ENCODE results near the gene SF3B4. TPM values are rescaled to one million over a fixed set of nuclear protein-coding genes. Genes with fewer than 3 reads are reported as not detected.

SF3B4 gene
- total and polyA plus RNA-seq, 2 of the 4 experiments (the other 2 are of a cell fraction), result 6.6 to 64.4 TPM

DNA sequence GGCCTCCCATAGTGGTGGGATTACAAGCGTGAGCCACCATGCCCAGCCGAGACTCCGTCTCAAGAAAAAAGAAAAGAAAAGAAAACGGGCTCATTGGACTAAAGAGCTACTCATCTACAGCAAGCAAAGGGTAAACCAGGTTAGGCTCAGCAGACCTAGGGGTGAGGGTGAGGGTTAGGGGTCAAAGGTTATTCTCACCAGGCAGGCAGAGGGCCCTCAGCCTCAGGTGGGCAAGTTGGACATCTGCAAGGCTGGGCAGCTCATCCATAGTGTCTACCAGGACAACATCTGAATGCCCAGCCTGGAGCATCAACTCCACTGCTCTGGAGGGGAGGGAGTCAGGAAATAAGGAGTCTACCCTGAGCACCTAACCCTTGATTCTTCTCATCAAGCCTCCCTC is 5.6 kb upstream of the SF3B4 start:
- ChIA-PET POLR2A (ENCODE audit: unreplicated experiment) (no interaction called here), CTCF (no interaction called here)
- DNase-seq, result no peak
- dilution Hi-C loops (cut with HindIII; ENCODE audit: low sequenced_read_pairs, unreplicated experiment) (no loop called here), intact Hi-C loops (cut with micrococcal nuclease) (no loop called here), in situ Hi-C loops (cut with MboI; ENCODE audit: low sequenced_read_pairs) (no loop called here)
- no peak for ATAC-seq (ENCODE audit: low read depth)
- Histone ChIP-seq H4K91ac (ENCODE audit: insufficient read depth, low read depth, low read length) (no peak overlapping the region), H3K9me3 (ENCODE audit: control insufficient read depth, insufficient read depth, low read length) (no peaks in the 10 kb centered on the region), H3K14ac (replicated peaks; ENCODE audit: low read depth, low read length) (no peak overlapping the region), H3K56ac (ENCODE audit: extremely low read depth, insufficient read depth, low read length) (no peak overlapping the region), H2AK9ac (replicated peaks; ENCODE audit: low read depth, low read length, poor library complexity) (no peak overlapping the region), H3K27me3 (ENCODE audit: control insufficient read depth, insufficient read depth, low read length) (no peaks in the 10 kb centered on the region), H3K4me3 (ENCODE audit: insufficient read depth, low read depth, low read length) (no peak overlapping the region), H3K23ac (ENCODE audit: low read depth, low read length) (no peak overlapping the region), H2AFZ (replicated peaks; ENCODE audit: low read length, poor library complexity) (no peak overlapping the region), H3K4me2 (ENCODE audit: low read depth, low read length) (no peak overlapping the region), H2BK5ac (ENCODE audit: low read depth, low read length, poor library complexity, severe bottlenecking) (no peak overlapping the region), H2AK5ac (ENCODE audit: low read depth, low read length) (no peak overlapping the region), H2BK20ac (ENCODE audit: low read depth, low read length) (no peak overlapping the region), H4K5ac (ENCODE audit: low read depth, low read length) (no peak overlapping the region), H3K9ac (ENCODE audit: low read depth, low read length) (no peak overlapping the region), H2BK15ac (ENCODE audit: low read depth, low read length) (no peak overlapping the region), H2BK120ac (ENCODE audit: low read depth, low read length) (no peak overlapping the region), H3K36me3 (ENCODE audit: control insufficient read depth, insufficient read depth, low read length) (peaks cover 18% of the 10 kb centered on the region), H3K27ac (ENCODE audit: insufficient read depth, low read length) (no peak overlapping the region), H3K9me1 (ENCODE audit: insufficient read depth, low read length) (peaks cover 32% of the 10 kb centered on the region), H3K79me1 (ENCODE audit: low read depth in 1 of 2, low read length in 2 of 2) (peaks cover 8 to 70% of the 10 kb centered on the region in 2 experiments; a peak in 3 of 4 replicates), H4K8ac (ENCODE audit: low read depth in 2 of 2, low read length in 2 of 2) (no peak overlapping the region), H3K4ac (ENCODE audit: low read depth, low read length) (no peak overlapping the region), H3K4me1 (ENCODE audit: control insufficient read depth, insufficient read depth, low read length) (peaks cover 11% of the 10 kb centered on the region), H3K18ac (ENCODE audit: low read depth, low read length) (no peak overlapping the region), H4K20me1 (ENCODE audit: insufficient read depth, low read length) (no peaks in the 10 kb centered on the region)
- BruUV-seq (replicated peaks), result no TSS peak
- TF ChIP-seq NFE2L2 (IDR thresholded peaks at IDR 0.05; ENCODE audit: low read depth, low read length) (no peak), SMC3 (IDR thresholded peaks at IDR 0.05; ENCODE audit: low read depth, low read length) (no peak), BHLHE40 (IDR thresholded peaks at IDR 0.05; ENCODE audit: low read depth, low read length) (no peak), RFX5 (IDR thresholded peaks at IDR 0.05; ENCODE audit: low read depth, low read length) (no peak), RAD21 (IDR thresholded peaks at IDR 0.05; ENCODE audit: low read length) (no peak), MAZ (IDR thresholded peaks at IDR 0.05; ENCODE audit: borderline replicate concordance, low read depth, low read length) (no peak), RCOR1 (IDR thresholded peaks at IDR 0.05; ENCODE audit: insufficient replicate concordance, low read length) (no peak), CHD1 (IDR thresholded peaks at IDR 0.05; ENCODE audit: low read depth, low read length) (no peak), MAFK (IDR thresholded peaks at IDR 0.05; ENCODE audit: low read depth, low read length) (no peak)
- no CpG with 5 or more reads among the region's 4 CpGs for WGBS, 2 experiments (ENCODE audit: extremely low coverage in 2 of 2, insufficient read length in 1 of 2)
